Measurements from ENCODE around the gene NRARP.
A peak's percentile ranks its signal among the peaks of the same experiment; 100 is the strongest.
"Not testable (repeated sequence)": the region's sequence is repeated elsewhere in the genome, so short reads cannot be mapped to it uniquely, and the experiment has no call there.

Gene NRARP, protein sequence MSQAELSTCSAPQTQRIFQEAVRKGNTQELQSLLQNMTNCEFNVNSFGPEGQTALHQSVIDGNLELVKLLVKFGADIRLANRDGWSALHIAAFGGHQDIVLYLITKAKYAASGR

DNA sequence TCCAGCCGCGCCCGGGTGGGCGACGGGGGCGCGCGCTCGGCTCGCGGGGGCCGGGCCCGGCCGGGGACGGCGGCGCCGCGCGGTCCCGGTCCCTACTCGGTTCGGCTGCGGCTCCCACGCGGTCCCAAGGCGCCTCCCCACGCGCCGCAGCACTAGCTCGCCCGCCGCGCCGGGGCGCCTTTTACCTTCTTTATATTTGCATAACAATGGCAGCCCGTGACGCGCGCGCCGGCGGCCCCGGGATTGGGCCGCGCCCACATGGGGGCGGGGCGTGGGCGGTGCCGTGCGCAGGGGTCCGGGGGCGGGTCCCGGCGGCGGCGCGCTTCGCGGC, at the start of gene NRARP:
NRARP (minus strand) TSS at position 154 of the 331 bp plus-strand sequence. CDS start 343 bp downstream, outside the sequence.
- peak; percentile 86 for DNase-seq (ENCODE audit: low spot score)

- no peak for DNase-seq (ENCODE audit: low spot score)
Measured at GRCh38 chr9:137350696-137351584, 48.9 kb upstream of the NRARP start.

DNA sequence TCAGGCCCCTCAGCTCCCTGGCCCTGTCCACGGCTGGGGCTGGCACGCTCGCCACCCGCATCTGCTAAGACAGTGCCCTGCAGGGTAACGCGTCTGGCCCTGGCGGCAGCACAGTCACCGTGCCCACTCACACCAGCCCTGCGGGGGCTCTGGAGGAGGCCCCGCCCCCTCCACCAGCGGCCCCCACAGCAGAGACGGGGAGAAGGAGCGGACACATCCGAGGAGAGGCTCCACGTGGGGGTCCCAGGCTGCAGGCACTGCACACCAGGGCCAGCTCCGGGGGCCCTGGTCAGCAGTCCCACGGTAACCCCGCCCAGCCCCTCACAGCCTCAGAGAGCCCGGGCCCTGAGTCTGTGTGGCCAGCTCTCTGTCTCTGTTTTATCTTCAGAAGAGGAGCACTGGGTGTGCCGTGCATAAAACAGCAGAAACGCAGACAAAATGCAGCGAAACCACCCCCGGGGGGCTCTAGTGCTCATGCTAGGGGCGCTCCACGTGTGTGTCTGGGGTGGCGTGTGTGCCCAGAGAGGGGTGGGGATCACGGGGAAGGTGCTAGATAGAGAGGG, 47.5 kb upstream of the NRARP start:
- DNase-seq (ENCODE audit: low spot score): no peak

GRCh38 chr9:137348769-137349470, 46.8 kb upstream of the NRARP start:
- DNase-seq (ENCODE audit: low spot score): no peak

DNA sequence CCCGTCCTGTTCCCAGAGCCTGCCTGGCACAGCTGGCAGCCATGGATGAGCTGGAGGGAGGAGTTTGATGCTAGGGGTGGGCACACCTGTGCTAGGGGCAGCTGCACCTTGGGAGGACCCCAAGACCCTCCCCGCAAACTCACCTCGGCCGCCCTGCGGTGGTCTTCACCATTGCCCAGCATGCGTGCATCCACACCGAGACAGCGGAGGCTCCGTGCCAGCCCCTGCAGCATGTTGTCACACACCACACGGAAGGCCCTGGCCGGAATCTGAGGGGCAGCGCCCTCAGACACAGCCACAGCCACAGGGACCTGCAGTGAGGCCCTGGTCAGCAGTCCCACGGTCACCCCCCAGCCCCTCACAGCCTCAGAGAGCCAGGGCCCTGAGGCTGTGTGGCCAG, 45.9 kb upstream of the NRARP start:
- DNase-seq (ENCODE audit: low spot score): no peak

DNA sequence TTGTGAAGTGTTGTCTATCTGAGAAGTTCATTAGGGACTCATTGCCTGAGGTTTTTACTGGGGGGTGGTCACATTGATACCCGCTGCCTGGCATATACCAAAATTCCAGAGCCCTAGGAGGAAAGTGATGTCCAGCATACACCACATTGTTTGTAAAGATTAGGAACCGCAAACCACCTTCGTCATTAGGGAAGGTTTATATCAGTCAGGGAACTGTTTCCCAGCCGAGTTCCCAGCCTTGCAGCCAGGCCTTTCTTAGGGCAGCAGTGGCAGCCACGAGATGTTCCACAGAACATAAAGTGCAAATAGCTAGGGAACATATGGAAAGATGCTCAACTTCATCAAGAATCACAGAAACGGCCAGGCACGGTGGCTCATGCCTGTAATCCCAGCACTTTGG, 40.4 kb upstream of the NRARP start:
- DNase-seq (ENCODE audit: low spot score): no peak

- no peak for DNase-seq (ENCODE audit: low spot score)
Measured at GRCh38 chr9:137341227-137341626, 39.2 kb upstream of the NRARP start.

DNA sequence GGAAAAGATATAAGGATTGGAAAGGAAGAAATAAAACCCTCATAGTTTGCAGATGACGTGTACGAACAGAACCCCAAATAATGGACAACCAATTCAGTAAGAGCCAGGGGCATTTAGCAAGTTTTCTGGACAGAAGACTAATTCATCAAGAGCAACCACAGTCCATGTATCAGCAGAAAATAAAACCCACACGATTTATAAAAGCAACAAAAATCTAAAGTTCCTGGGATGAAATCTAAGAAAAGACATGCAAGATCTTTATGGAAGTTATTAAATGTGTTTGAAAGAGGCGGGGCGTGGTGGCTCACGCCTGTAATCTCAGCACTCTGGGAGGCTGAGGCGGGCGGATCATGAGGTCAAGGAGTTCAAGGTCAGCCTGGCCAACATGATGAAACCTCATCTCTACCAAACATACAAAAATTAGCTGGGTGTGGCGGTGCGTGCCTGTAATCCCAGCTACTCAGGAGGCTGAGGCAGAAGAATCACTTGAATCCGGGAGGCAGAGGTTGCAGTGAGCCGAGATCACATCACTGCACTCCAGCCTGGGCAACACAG, 37.9 kb upstream of the NRARP start:
- DNase-seq (ENCODE audit: low spot score): not testable (repeated sequence)

DNA sequence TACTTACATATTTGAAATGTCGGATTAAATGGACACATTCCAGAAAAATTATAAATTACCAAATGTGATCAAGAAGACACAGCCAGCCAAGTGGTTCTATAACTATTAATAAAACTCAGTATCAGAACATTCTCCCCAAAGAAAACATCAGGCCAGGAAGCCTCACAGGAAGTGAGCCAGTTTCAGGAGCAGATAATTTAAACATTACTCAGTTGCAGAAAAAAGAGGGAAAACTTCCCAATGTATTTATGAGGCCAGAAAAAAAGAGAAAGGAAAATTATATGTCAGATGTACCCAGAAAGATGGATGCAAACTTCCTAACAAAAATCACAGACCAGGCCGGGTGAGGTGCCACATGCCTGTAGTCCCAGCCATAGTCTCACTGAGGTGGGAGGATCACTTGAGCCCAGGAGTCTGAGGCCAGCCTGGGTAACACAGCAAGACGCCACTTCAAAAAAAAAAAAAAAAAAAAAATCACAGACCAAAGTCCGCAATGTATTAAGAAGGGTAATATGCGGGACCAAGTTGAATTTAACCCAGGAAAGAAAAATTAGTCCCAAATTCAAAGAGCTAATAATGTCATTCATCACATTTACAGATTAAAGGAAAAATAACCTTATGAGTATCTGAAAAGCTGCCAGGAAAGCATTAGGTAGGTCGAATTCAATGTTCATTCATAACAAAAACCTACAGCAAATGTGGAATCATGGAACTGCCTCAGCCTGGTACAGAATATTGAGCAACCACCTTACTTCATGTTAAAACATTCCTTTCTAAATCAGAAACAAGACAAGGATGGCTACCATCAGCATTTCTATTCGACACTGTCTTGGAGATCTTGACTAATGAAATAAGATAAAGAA, 37.2 kb upstream of the NRARP start:
- no peak for DNase-seq (ENCODE audit: low spot score)

- no peak for DNase-seq (ENCODE audit: low spot score)
Measured at GRCh38 chr9:137336735-137337134, 34.7 kb upstream of the NRARP start.

GRCh38 chr9:137333016-137333671, 31.1 kb upstream of the NRARP start:
- DNase-seq (ENCODE audit: low spot score): no peak

DNA sequence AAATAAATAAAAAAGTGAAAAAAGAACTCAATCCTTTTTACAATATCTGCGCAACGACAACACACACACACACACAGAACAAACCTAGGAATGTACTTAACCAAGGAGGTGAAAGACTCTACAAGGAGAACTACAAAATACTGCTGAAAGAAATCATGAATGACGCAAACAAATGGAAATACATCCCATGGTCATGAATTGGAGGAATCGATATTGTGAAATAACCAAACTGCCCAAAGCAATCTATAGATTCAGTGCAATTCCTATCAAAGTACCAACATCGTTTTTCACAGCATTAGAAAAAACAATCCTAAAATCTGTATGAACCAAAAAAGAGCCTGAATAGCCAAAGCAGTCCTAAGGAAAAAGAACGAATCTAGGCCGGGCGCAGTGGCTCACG, 29.9 kb upstream of the NRARP start:
- no peak for DNase-seq (ENCODE audit: low spot score)

DNA sequence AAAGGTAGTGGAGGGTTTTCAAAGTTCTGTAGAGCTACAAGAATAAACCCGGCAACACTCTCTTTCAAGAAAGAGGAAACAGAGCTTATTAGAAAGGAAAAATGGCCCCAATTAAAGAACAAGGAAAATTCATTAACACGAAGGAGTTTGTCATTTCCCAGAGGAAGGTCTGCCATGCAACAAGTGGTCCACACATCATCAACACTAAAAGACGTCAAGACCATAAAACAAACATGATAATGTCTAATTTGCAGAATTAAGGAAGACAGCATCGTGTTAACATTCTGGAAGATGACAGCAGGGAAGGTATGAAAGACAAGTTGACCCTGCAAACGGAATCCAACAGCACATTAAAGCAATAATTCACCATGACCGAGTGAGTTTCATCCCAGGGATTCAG, 28.6 kb upstream of the NRARP start:
- no peak for DNase-seq (ENCODE audit: low spot score)

- DNase-seq (ENCODE audit: low spot score): not testable (repeated sequence)
Measured at GRCh38 chr9:137329590-137329989, 27.5 kb upstream of the NRARP start.

DNA sequence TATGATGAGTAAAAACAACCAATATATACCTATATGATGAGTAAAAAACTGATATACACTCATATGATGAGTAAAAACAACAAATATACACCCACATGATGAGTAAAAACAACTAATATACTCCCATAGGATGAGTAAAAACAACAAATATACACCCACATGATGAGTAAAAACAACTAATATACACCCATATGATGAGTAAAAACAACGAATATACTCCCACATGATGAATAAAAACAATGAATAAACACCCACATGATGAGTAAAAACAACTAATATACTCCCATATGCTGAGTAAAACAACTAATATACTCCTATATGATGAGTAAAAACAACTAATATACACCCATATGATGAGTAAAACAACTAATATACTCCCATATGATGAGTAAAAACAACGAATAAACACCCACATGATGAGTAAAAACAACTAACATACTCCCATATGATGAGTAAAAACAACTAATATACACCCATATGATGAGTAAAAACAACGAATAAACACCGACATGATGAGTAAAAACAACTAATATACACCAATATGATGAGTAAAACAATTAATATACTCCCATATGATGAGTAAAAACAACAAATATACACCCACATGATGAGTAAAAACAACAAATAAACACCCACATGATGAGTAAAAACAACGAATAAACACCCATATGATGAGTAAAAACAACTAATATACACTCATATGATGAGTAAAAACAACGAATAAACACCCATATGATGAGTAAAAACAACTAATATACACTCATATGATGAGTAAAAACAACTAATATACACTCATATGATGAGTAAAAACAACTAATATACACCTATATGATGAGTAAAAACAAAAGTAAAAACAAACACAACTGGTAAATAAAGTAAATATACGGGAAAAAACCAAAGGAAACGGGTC, 25.8 kb upstream of the NRARP start:
- not testable (repeated sequence) for DNase-seq (ENCODE audit: low spot score)

DNA sequence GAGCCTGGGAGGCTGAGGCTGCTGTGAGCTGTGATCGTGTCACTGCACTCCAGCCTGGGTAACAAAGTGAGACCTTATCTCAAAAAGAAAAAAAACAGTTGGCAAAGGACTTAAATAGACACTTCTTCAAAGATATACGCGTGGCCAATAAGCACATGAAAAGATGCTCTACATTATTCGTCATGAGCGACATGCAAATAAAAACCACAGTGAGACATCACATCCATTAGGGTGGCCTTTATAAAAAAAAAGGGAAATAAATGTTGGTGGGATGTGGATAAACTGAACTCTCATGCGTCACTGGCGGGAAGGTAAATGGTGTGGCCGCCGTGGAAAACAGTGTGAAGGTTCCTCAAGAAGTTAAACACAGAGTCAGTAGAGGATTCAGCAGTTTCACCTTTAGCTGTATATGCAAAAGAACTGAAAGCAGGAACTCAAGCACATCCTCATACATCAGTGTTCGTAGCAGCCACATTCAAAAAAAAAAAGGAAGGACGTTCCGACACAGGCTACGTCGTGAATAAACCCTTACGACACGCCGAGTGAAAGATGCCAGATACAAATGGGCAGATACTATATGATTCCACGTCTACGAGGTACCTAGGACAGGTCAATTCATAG, 24.5 kb upstream of the NRARP start:
- no peak for DNase-seq (ENCODE audit: low spot score)

DNA sequence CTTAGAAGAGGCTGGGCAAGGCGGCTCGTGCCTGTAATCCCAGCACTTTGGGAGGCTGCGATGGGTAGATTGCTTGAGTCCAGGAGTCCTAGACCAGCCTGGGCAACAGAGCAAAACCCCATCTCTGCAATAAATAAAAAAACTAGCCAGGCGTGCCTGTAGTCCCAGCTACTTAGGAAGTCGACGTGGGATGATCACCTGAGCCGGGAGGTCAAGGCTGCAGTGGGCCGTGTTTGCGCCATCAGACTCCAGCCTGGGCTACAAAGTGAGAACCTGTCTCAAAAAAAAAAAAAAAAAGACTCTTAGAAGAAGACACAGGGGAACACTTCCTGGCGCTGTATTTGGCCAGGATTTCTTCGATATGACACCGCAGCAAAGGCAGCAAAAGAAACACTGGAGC, 23.7 kb upstream of the NRARP start:
- DNase-seq (ENCODE audit: low spot score): no peak

GRCh38 chr9:137325124-137325523, 23.1 kb upstream of the NRARP start:
- no peak for DNase-seq (ENCODE audit: low spot score)

DNA sequence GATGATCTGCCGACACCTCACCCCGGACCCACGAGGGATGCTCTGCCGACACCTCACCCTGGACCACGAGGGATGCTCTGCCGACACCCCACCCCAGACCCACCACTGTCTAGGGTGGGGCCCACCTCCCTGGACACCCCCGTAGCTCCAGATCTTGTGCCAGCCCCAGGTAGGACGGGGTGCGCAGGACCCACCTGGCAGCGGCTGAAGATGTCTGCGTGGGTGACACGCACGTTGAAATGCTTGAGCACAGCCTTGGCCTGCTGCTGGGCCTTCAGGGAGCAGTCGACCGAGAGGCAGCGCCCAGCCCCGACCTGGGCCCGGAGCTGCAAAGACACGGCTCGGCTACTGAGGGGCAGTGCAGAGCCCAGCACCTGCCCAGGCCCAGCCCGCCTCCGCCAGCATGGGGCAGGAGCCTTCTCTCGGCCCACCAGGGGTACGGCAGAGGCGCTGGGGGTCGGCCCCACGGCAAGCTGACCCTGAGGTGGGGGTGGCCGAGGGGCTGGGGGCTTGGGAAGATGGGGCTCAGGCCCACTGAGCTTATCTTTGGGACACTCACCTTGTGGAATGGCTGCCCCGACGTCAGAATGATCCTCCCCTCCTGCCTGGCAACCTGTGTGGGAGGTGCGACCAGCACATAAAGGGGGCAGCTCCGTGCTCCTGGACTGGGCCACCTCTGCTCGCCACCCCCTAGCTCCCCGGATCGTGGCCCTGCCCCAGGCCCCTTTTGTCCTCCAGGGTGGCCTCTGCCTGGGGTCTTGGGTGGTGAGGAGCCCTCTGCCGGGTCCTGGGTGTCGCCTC, 21.7 kb upstream of the NRARP start:
- no peak for DNase-seq (ENCODE audit: low spot score)

Data from iPS-NIHi11 (cell line).